ENCODE results near the gene TRIM44. TPM values are rescaled to one million over a fixed set of nuclear protein-coding genes. Genes with fewer than 3 reads are reported as not detected.

Gene TRIM44
- total RNA-seq, 1 experiment from 2014 or later, result 81.4 TPM

DNA sequence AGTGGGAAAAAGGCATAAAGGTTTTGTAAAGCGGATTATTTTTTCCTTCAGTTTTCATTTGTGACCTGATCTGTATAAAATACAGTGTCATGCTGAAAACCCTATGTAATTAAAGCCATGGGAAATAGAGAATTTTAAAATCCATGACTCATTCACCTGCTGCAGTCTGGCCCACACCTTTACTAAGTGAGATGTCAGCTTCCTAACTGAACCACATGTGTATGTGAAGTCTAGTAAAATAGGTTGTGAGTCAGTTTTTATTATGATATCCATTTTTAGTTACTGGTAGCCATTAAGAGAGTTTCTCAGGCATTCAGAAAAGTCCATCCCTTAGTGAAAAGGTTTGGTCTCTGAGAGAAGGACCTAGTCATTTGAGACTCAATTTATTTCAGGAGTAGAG is 60.9 kb downstream of the TRIM44 start:
- peaks cover 26% of the 10 kb centered on the region for H3K36me3 Mint-ChIP-seq (ENCODE audit: insufficient read depth, unreplicated experiment)
- Histone ChIP-seq H3K36me3 (ENCODE audit: control insufficient read depth, insufficient read depth, low read length) (no peaks in the 10 kb centered on the region), H3K4me1 (peaks cover 13% of the 10 kb centered on the region)

DNA sequence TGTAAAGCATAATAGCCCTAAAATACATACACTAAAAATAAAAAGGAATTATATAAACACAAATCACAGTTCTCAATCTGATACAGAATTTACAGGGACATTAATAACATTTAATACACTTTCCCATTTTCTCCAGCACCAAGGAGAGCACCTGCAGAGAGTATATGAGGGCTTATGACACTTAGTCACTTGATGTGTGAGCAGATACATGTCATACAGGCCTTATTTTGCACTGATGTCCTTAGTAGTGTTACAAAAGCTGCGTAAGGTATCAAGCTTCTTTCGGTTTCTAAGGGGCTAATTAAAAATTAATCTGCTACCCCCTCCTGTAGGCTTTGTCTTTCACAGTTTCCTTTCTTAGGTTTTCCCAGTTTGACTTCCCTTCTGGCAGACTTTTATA is 61.3 kb downstream of the TRIM44 start:
- TF ChIP-seq, protein P1, sequence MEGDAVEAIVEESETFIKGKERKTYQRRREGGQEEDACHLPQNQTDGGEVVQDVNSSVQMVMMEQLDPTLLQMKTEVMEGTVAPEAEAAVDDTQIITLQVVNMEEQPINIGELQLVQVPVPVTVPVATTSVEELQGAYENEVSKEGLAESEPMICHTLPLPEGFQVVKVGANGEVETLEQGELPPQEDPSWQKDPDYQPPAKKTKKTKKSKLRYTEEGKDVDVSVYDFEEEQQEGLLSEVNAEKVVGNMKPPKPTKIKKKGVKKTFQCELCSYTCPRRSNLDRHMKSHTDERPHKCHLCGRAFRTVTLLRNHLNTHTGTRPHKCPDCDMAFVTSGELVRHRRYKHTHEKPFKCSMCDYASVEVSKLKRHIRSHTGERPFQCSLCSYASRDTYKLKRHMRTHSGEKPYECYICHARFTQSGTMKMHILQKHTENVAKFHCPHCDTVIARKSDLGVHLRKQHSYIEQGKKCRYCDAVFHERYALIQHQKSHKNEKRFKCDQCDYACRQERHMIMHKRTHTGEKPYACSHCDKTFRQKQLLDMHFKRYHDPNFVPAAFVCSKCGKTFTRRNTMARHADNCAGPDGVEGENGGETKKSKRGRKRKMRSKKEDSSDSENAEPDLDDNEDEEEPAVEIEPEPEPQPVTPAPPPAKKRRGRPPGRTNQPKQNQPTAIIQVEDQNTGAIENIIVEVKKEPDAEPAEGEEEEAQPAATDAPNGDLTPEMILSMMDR (IDR thresholded peaks at IDR 0.05; ENCODE audit: insufficient read depth in 1 of 2, low read depth in 1 of 2, low read length in 1 of 2, severe bottlenecking in 1 of 2, unreplicated experiment in 1 of 2), result no peak
- H3K4me1 ChIP-seq, result peaks cover 13% of the 10 kb centered on the region
- intact Hi-C loops (cut with micrococcal nuclease; ENCODE audit: unreplicated experiment), result no loop called here
- DNase-seq, result no peak
- H3K9me3 ChIP-seq, result no peaks in the 10 kb centered on the region
- Mint-ChIP-seq H3K4me3 (ENCODE audit: unreplicated experiment) (no peak overlapping the region), H3K4me1 (ENCODE audit: low read depth, unreplicated experiment) (peaks cover 4% of the 10 kb centered on the region), H3K9me3 (ENCODE audit: unreplicated experiment) (no peaks in the 10 kb centered on the region), H3K27ac (ENCODE audit: unreplicated experiment) (no peak overlapping the region), H3K27me3 (ENCODE audit: insufficient read depth, unreplicated experiment) (no peaks in the 10 kb centered on the region), H3K36me3 (ENCODE audit: insufficient read depth, unreplicated experiment) (peaks cover 30% of the 10 kb centered on the region)
- no peak overlapping the region for H3K4me3 ChIP-seq (ENCODE audit: low read depth, low read length)
- POLR2A ChIA-PET, result no interaction called here
- H3K27me3 ChIP-seq (replicated peaks; ENCODE audit: control insufficient read depth, insufficient read depth, low read length), result no peaks in the 10 kb centered on the region
- CTCF ChIA-PET, result no interaction called here
- no TSS peak for BruUV-seq (replicated peaks)
- H3K36me3 ChIP-seq (ENCODE audit: control insufficient read depth, insufficient read depth, low read length), result no peaks in the 10 kb centered on the region

More for the DNA sequence above, 60.9 kb downstream of the TRIM44 start:
- Mint-ChIP-seq H3K9me3 (ENCODE audit: unreplicated experiment) (no peaks in the 10 kb centered on the region), H3K4me1 (ENCODE audit: low read depth, unreplicated experiment) (peaks cover 4% of the 10 kb centered on the region), H3K27me3 (ENCODE audit: insufficient read depth, unreplicated experiment) (no peaks in the 10 kb centered on the region), H3K4me3 (ENCODE audit: unreplicated experiment) (no peak overlapping the region), H3K27ac (ENCODE audit: unreplicated experiment) (no peak overlapping the region)
- ChIA-PET POLR2A (no interaction called here), CTCF (no interaction called here)
- TF ChIP-seq, protein P1 (IDR thresholded peaks at IDR 0.05; ENCODE audit: insufficient read depth in 1 of 2, low read depth in 1 of 2, low read length in 1 of 2, severe bottlenecking in 1 of 2, unreplicated experiment in 1 of 2), result no peak
- no TSS peak for BruUV-seq (replicated peaks)
- intact Hi-C loops (cut with micrococcal nuclease; ENCODE audit: unreplicated experiment), result no loop called here
- Histone ChIP-seq H3K9me3 (no peaks in the 10 kb centered on the region), H3K4me3 (ENCODE audit: low read depth, low read length) (no peak overlapping the region), H3K27me3 (replicated peaks; ENCODE audit: control insufficient read depth, insufficient read depth, low read length) (no peaks in the 10 kb centered on the region)
- no peak for DNase-seq

GRCh38 chr11:35725885-35726284 is 63.3 kb downstream of the TRIM44 start:
- Histone ChIP-seq H3K36me3 (ENCODE audit: control insufficient read depth, insufficient read depth, low read length) (no peaks in the 10 kb centered on the region), H3K4me3 (ENCODE audit: low read depth, low read length) (no peak overlapping the region), H3K27me3 (replicated peaks; ENCODE audit: control insufficient read depth, insufficient read depth, low read length) (no peaks in the 10 kb centered on the region), H3K9me3 (peaks cover 7% of the 10 kb centered on the region), H3K4me1 (peaks cover 13% of the 10 kb centered on the region)
- Mint-ChIP-seq H3K4me1 (ENCODE audit: low read depth, unreplicated experiment) (peaks cover 4% of the 10 kb centered on the region), H3K27me3 (ENCODE audit: insufficient read depth, unreplicated experiment) (no peaks in the 10 kb centered on the region), H3K9me3 (ENCODE audit: unreplicated experiment) (peaks cover 10% of the 10 kb centered on the region), H3K4me3 (ENCODE audit: unreplicated experiment) (no peak overlapping the region), H3K27ac (ENCODE audit: unreplicated experiment) (no peak overlapping the region), H3K36me3 (ENCODE audit: insufficient read depth, unreplicated experiment) (peaks cover 46% of the 10 kb centered on the region)
- BruUV-seq (replicated peaks), result no TSS peak
- POLR2A ChIA-PET, result no interaction called here
- intact Hi-C loops (cut with micrococcal nuclease; ENCODE audit: unreplicated experiment), result no loop called here
- TF ChIP-seq, protein P1 (IDR thresholded peaks at IDR 0.05; ENCODE audit: insufficient read depth in 1 of 2, low read depth in 1 of 2, low read length in 1 of 2, severe bottlenecking in 1 of 2, unreplicated experiment in 1 of 2), result no peak
- CTCF ChIA-PET, result no interaction called here
- DNase-seq, result no peak

Data from Caco-2 (cell line).